ENCODE measurements around the gene ADIRF. TPM values are rescaled to one million over a fixed set of nuclear protein-coding genes. Genes with fewer than 3 reads are reported as not detected.
"Not testable (repeated sequence)": the region's sequence is repeated elsewhere in the genome, so short reads cannot be mapped to it uniquely, and the experiment has no call there.

Gene ADIRF
- total RNA-seq, 1 experiment from 2014 or later: not detected

DNA sequence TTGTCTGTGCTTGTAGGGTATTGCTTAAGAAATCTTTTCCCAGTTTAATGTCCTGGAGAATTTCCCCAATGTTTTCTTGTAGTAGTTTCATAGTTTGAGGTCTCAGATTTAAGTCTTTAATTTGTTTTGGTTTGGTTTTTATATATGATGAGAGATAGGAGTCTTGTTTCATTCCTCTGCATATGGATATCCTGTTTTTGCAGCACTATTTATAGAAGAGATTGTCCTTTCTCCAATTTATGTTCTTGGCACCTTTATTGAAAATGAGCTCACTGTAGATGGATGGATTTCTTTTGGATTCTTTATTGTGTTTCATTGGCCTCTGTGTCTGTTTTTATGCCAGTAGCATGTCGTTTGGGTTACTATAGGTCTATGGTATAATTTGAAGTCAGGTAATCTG, 20.2 kb downstream of the ADIRF start:
- BruUV-seq (replicated peaks): no TSS peak
- Histone ChIP-seq H3K27me3 (replicated peaks; ENCODE audit: insufficient read depth, low read depth, low read length, poor library complexity) (no peaks in the 10 kb centered on the region), H3K4me1 (ENCODE audit: insufficient read depth, low read length, poor library complexity, severe bottlenecking) (no peaks in the 10 kb centered on the region), H3K9me3 (ENCODE audit: low read depth, low read length, poor library complexity, severe bottlenecking) (no peaks in the 10 kb centered on the region), H3K27ac (ENCODE audit: low read depth, low read length, poor library complexity, severe bottlenecking) (no peak overlapping the region), H3K36me3 (ENCODE audit: insufficient read depth, low read length, poor library complexity, severe bottlenecking) (no peaks in the 10 kb centered on the region), H3K4me3 (ENCODE audit: low read depth, low read length, poor library complexity, severe bottlenecking) (no peak overlapping the region)
- TF ChIP-seq, protein P1, sequence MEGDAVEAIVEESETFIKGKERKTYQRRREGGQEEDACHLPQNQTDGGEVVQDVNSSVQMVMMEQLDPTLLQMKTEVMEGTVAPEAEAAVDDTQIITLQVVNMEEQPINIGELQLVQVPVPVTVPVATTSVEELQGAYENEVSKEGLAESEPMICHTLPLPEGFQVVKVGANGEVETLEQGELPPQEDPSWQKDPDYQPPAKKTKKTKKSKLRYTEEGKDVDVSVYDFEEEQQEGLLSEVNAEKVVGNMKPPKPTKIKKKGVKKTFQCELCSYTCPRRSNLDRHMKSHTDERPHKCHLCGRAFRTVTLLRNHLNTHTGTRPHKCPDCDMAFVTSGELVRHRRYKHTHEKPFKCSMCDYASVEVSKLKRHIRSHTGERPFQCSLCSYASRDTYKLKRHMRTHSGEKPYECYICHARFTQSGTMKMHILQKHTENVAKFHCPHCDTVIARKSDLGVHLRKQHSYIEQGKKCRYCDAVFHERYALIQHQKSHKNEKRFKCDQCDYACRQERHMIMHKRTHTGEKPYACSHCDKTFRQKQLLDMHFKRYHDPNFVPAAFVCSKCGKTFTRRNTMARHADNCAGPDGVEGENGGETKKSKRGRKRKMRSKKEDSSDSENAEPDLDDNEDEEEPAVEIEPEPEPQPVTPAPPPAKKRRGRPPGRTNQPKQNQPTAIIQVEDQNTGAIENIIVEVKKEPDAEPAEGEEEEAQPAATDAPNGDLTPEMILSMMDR (conservative IDR thresholded peaks at IDR 0.05; ENCODE audit: low read depth, low read length): no peak
- no peak for TF ChIP-seq EZH2 (IDR thresholded peaks at IDR 0.05; ENCODE audit: borderline replicate concordance, low read depth, low read length, poor library complexity, severe bottlenecking)
- DNase-seq (ENCODE audit: low spot score): no peak
- CTCF ChIA-PET: no interaction called here
- intact Hi-C loops (cut with micrococcal nuclease; ENCODE audit: unreplicated experiment): no loop called here
- POLR2A ChIA-PET (ENCODE audit: low non-redundant PET): no interaction called here

DNA sequence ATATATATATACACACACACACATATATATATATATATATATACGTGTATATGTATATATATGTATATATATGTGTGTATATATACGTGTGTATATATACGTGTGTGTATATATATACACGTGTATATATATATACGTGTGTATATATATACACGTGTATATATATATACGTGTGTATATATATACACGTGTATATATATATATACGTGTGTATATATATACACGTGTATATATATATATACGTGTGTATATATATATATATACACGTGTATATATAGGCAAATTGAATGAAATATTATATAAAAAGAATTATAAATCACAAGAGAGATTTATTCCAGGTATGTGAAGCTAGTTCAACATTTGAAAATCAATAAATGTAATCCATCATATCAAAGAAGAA, 23.1 kb downstream of the ADIRF start:
- H3K36me3 ChIP-seq (ENCODE audit: insufficient read depth, low read length, poor library complexity, severe bottlenecking); H3K27ac ChIP-seq (ENCODE audit: low read depth, low read length, poor library complexity, severe bottlenecking); H3K9me3 ChIP-seq (ENCODE audit: low read depth, low read length, poor library complexity, severe bottlenecking); CTCF ChIA-PET; POLR2A ChIA-PET (ENCODE audit: low non-redundant PET); BruUV-seq (replicated peaks); intact Hi-C loops (cut with micrococcal nuclease; ENCODE audit: unreplicated experiment); H3K4me3 ChIP-seq (ENCODE audit: low read depth, low read length, poor library complexity, severe bottlenecking); H3K27me3 ChIP-seq (replicated peaks; ENCODE audit: insufficient read depth, low read depth, low read length, poor library complexity); DNase-seq (ENCODE audit: low spot score); H3K4me1 ChIP-seq (ENCODE audit: insufficient read depth, low read length, poor library complexity, severe bottlenecking): not testable (repeated sequence)

DNA sequence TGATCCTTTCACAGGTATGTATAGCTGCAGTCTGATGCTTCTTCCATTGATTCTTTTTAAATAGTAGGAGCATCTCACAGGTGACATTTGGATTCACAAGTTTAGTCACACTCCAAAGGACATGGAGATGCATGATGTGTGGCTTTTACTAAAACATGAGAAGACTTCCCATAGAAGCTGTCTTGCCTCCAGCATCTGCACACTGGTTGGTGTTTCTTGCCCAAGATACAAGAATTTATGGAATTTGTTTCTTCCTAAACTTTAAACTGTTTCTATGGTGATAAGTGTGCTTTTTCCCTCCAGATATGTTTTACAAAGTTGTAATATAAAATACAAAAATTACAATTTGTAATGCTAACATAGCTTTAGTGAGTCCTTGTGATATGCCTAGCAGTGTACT, 24.2 kb downstream of the ADIRF start:
- Histone ChIP-seq H3K4me1 (ENCODE audit: insufficient read depth, low read length, poor library complexity, severe bottlenecking) (no peaks in the 10 kb centered on the region), H3K27ac (ENCODE audit: low read depth, low read length, poor library complexity, severe bottlenecking) (no peak overlapping the region), H3K9me3 (ENCODE audit: low read depth, low read length, poor library complexity, severe bottlenecking) (no peaks in the 10 kb centered on the region), H3K4me3 (ENCODE audit: low read depth, low read length, poor library complexity, severe bottlenecking) (no peak overlapping the region), H3K27me3 (replicated peaks; ENCODE audit: insufficient read depth, low read depth, low read length, poor library complexity) (no peaks in the 10 kb centered on the region), H3K36me3 (ENCODE audit: insufficient read depth, low read length, poor library complexity, severe bottlenecking) (no peaks in the 10 kb centered on the region)
- TF ChIP-seq, protein P1 (conservative IDR thresholded peaks at IDR 0.05; ENCODE audit: low read depth, low read length): no peak
- no peak for TF ChIP-seq EZH2 (IDR thresholded peaks at IDR 0.05; ENCODE audit: borderline replicate concordance, low read depth, low read length, poor library complexity, severe bottlenecking)
- ChIA-PET POLR2A (ENCODE audit: low non-redundant PET) (no interaction called here), CTCF (no interaction called here)
- no TSS peak for BruUV-seq (replicated peaks)
- intact Hi-C loops (cut with micrococcal nuclease; ENCODE audit: unreplicated experiment): no loop called here
- DNase-seq (ENCODE audit: low spot score): no peak

DNA sequence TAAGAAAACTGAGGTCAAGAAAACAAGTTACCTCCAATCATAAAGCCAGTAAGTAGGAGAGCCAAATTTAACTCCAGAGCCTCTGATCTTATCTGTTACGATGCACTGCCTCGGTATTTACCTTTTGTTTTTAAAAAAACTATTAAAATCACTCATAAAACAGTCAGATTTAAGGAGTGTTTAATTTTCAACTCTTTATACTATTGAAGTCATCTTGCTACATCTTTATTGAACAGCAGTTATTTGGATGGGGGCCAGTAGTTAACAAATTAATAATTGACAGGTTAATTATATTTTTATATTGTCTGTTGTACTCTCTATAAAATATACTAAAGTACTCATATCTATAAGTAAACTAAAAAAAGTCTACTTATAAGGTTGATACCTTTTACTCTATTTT, 24.6 kb downstream of the ADIRF start:
- intact Hi-C loops (cut with micrococcal nuclease; ENCODE audit: unreplicated experiment): no loop called here
- CTCF ChIA-PET: no interaction called here
- BruUV-seq (replicated peaks): no TSS peak

DNA sequence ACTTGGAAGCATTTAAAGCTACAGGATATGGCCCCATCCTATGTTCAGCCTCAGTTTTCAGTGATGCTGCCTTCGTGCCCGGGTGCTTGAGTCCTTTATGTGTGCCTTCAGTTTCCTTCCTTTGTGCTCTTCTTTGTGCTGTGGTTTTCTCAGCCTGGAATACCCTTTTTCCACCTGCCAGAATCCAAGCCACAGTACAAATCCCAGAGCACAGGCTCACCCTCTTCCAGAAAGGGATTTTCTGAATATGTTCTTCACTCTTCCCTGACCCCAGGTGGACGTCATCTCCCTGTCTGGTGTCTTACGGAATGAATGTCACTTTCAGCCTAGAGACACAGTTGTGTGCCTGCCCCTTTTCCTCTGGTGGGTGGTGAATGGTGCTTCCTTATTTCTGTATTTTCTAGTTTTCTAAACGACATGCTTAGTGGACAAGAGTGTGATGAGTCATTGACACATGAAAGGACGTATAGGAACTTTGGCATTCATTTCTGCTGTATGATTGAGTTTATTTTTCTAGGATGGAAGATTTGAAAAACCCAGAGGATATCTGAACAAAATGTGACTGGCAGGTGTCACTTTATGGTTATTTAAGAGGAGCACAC, 31.6 kb downstream of the ADIRF start:
- DNase-seq (ENCODE audit: low spot score); intact Hi-C loops (cut with micrococcal nuclease; ENCODE audit: unreplicated experiment); H3K9me3 ChIP-seq (ENCODE audit: low read depth, low read length, poor library complexity, severe bottlenecking); H3K36me3 ChIP-seq (ENCODE audit: insufficient read depth, low read length, poor library complexity, severe bottlenecking); H3K4me3 ChIP-seq (ENCODE audit: low read depth, low read length, poor library complexity, severe bottlenecking); CTCF ChIA-PET; BruUV-seq (replicated peaks); POLR2A ChIA-PET (ENCODE audit: low non-redundant PET); H3K27me3 ChIP-seq (replicated peaks; ENCODE audit: insufficient read depth, low read depth, low read length, poor library complexity); H3K4me1 ChIP-seq (ENCODE audit: insufficient read depth, low read length, poor library complexity, severe bottlenecking); H3K27ac ChIP-seq (ENCODE audit: low read depth, low read length, poor library complexity, severe bottlenecking): not testable (repeated sequence)

More for the DNA sequence above, 24.6 kb downstream of the ADIRF start:
- H3K9me3 ChIP-seq (ENCODE audit: low read depth, low read length, poor library complexity, severe bottlenecking): no peaks in the 10 kb centered on the region
- no peaks in the 10 kb centered on the region for H3K27me3 ChIP-seq (replicated peaks; ENCODE audit: insufficient read depth, low read depth, low read length, poor library complexity)
- no peaks in the 10 kb centered on the region for H3K36me3 ChIP-seq (ENCODE audit: insufficient read depth, low read length, poor library complexity, severe bottlenecking)
- POLR2A ChIA-PET (ENCODE audit: low non-redundant PET): no interaction called here
- no peaks in the 10 kb centered on the region for H3K4me1 ChIP-seq (ENCODE audit: insufficient read depth, low read length, poor library complexity, severe bottlenecking)
- DNase-seq (ENCODE audit: low spot score): no peak
- no peak overlapping the region for H3K4me3 ChIP-seq (ENCODE audit: low read depth, low read length, poor library complexity, severe bottlenecking)
- H3K27ac ChIP-seq (ENCODE audit: low read depth, low read length, poor library complexity, severe bottlenecking): no peak overlapping the region
- TF ChIP-seq, protein P1 (conservative IDR thresholded peaks at IDR 0.05; ENCODE audit: low read depth, low read length): no peak
- TF ChIP-seq EZH2 (IDR thresholded peaks at IDR 0.05; ENCODE audit: borderline replicate concordance, low read depth, low read length, poor library complexity, severe bottlenecking): no peak

All from A673 (cell line).